ENCODE results near the gene FOXC1.

- TF ChIP-seq CTCF (IDR thresholded peaks at IDR 0.05) (no peak), POLR2A (IDR thresholded peaks at IDR 0.05) (no peak)
Measured at GRCh38 chr6:1623769-1624057, 14.0 kb downstream of the FOXC1 start.
